GM04503 (cell line): Measurements from ENCODE around the gene SHLD1.
"Not testable (repeated sequence)": the region's sequence is repeated elsewhere in the genome, so short reads cannot be mapped to it uniquely, and the experiment has no call there.

Source experiments
- DNase-seq: peaks from one replicate; pipeline ENCODE4 v3.0.0-alpha.2; 2012; ENCODE audit warnings: low read depth

SHLD1 gene

GRCh38 chr20:5735845-5736510, 14.2 kb upstream of the SHLD1 start:
- DNase-seq = no peak

- no peak for DNase-seq
Measured at GRCh38 chr20:5737619-5737953, 12.6 kb upstream of the SHLD1 start.

GRCh38 chr20:5737966-5738365, 12.2 kb upstream of the SHLD1 start:
- no peak for DNase-seq

- DNase-seq = not testable (repeated sequence)
Measured at GRCh38 chr20:5740643-5741042, 9.6 kb upstream of the SHLD1 start.

- DNase-seq = no peak
Measured at GRCh38 chr20:5741089-5741488, 9.1 kb upstream of the SHLD1 start.

GRCh38 chr20:5742041-5742440, 8.2 kb upstream of the SHLD1 start:
- DNase-seq = no peak

GRCh38 chr20:5745416-5746030, 4.7 kb upstream of the SHLD1 start:
- no peak for DNase-seq

GRCh38 chr20:5746064-5746463, 4.1 kb upstream of the SHLD1 start:
- DNase-seq = no peak

- DNase-seq = no peak
Measured at GRCh38 chr20:5748246-5748645, 2.0 kb upstream of the SHLD1 start.

- not testable (repeated sequence) for DNase-seq
Measured at GRCh38 chr20:5749512-5749951, 669 bp upstream of the SHLD1 start.

- DNase-seq = no peak
Measured at GRCh38 chr20:5751856-5752255, 1.7 kb downstream of the SHLD1 start.

GRCh38 chr20:5753814-5754213, 3.6 kb downstream of the SHLD1 start:
- DNase-seq = no peak

- DNase-seq = no peak
Measured at GRCh38 chr20:5757949-5758348, 7.7 kb downstream of the SHLD1 start.

GRCh38 chr20:5766085-5766764, 16.0 kb downstream of the SHLD1 start:
- DNase-seq = no peak

- DNase-seq = no peak
Measured at GRCh38 chr20:5767493-5768098, 17.4 kb downstream of the SHLD1 start.

- no peak for DNase-seq
Measured at GRCh38 chr20:5770231-5770986, 20.2 kb downstream of the SHLD1 start.

- no peak for DNase-seq
Measured at GRCh38 chr20:5770987-5771318, 20.8 kb downstream of the SHLD1 start.

GRCh38 chr20:5772704-5773103, 22.5 kb downstream of the SHLD1 start:
- DNase-seq = no peak

- no peak for DNase-seq
Measured at GRCh38 chr20:5773589-5773988, 23.4 kb downstream of the SHLD1 start.

GRCh38 chr20:5776077-5776476, 25.9 kb downstream of the SHLD1 start:
- DNase-seq = no peak

- DNase-seq = peak; percentile 39
Measured at GRCh38 chr20:5779071-5779900, 29.1 kb downstream of the SHLD1 start.

- DNase-seq = no peak
Measured at GRCh38 chr20:5780846-5781217, 30.6 kb downstream of the SHLD1 start.
